CD4-positive, alpha-beta T cell treated with Interleukin-12 subunit alpha and Interleukin-12 subunit beta, for 1 hour (primary cell): Measurements from ENCODE around the gene MZB1.
"Not testable (repeated sequence)": the region's sequence is repeated elsewhere in the genome, so short reads cannot be mapped to it uniquely, and the experiment has no call there.

ENCODE experiments used
- DNase-seq: peaks from one replicate; pipeline ENCODE4 v3.0.0-alpha.2; 2020

The MZB1 gene

GRCh38 chr5:139391570-139392323 is 2.0 kb upstream of the MZB1 start:
- no peak for DNase-seq

- DNase-seq = no peak
Measured at GRCh38 chr5:139390639-139391569, 1.2 kb upstream of the MZB1 start.

GRCh38 chr5:139388198-139388821 is 1.4 kb downstream of the MZB1 start:
- DNase-seq = no peak

- no peak for DNase-seq
Measured at GRCh38 chr5:139387611-139388197, 2.0 kb downstream of the MZB1 start.

- not testable (repeated sequence) for DNase-seq
Measured at GRCh38 chr5:139386956-139387355, 2.8 kb downstream of the MZB1 start.

GRCh38 chr5:139386050-139386438 is 3.7 kb downstream of the MZB1 start:
- no peak for DNase-seq

GRCh38 chr5:139385061-139386049 is 4.4 kb downstream of the MZB1 start:
- peak; percentile 41 for DNase-seq

- DNase-seq = no peak
Measured at GRCh38 chr5:139384591-139385051, 5.1 kb downstream of the MZB1 start.

GRCh38 chr5:139383993-139384590 is 5.6 kb downstream of the MZB1 start:
- no peak for DNase-seq

- DNase-seq = no peak
Measured at GRCh38 chr5:139383275-139383992, 6.3 kb downstream of the MZB1 start, which contains the start of gene SLC23A1. SLC23A1 (minus strand) TSS chr5:139383297; CDS start chr5:139383253, 44 bp downstream.

GRCh38 chr5:139382807-139383206 is 6.9 kb downstream of the MZB1 start:
- DNase-seq = no peak

- no peak for DNase-seq
Measured at GRCh38 chr5:139381837-139382761, 7.6 kb downstream of the MZB1 start.

GRCh38 chr5:139379626-139380449 is 9.9 kb downstream of the MZB1 start:
- no peak for DNase-seq

- no peak for DNase-seq
Measured at GRCh38 chr5:139378941-139379361, 10.8 kb downstream of the MZB1 start.

- DNase-seq = no peak
Measured at GRCh38 chr5:139378101-139378825, 11.4 kb downstream of the MZB1 start.

- DNase-seq = no peak
Measured at GRCh38 chr5:139377226-139377625, 12.5 kb downstream of the MZB1 start.

- DNase-seq = no peak
Measured at GRCh38 chr5:139376364-139376763, 13.3 kb downstream of the MZB1 start.

- no peak for DNase-seq
Measured at GRCh38 chr5:139374909-139375308, 14.8 kb downstream of the MZB1 start.
